HepG2 (cell line): Measurements from ENCODE around the gene TMEM121. TPM values are rescaled to one million over a fixed set of nuclear protein-coding genes. Genes with fewer than 3 reads are reported as not detected.

Source experiments
- HNRNPH1 ChIP-seq: fragments of 200-400 bp; formaldehyde crosslinking; optimal IDR thresholded peaks from 2 replicates; pipeline ENCODE3; 2017; ENCODE audit warnings: mild to moderate bottlenecking, low read depth, low read length
- MAFK ChIP-seq, 2 experiments: IDR thresholded peaks in 1 of 2; conservative IDR thresholded peaks in 1 of 2; 2 replicates each; pipeline ENCODE4 v1.6.1; 2011; ENCODE audit warnings: improper control_type of control experiment in 2 of 2, low read length in 2 of 2
- MZF1 ChIP-seq: sonication (generic); formaldehyde crosslinking; IDR thresholded peaks from 2 replicates; pipeline ENCODE4 v1.8.1; 2023; ENCODE audit warnings: mild to moderate bottlenecking, missing genetic modification reagents, borderline replicate concordance
- NCOA1 ChIP-seq: sonication (generic); formaldehyde crosslinking; IDR thresholded peaks from 2 replicates; pipeline ENCODE4 v1.9.0; 2021; ENCODE audit warnings: missing genetic modification reagents
- PCBP1 ChIP-seq: fragments of 200-400 bp; formaldehyde crosslinking; IDR thresholded peaks from 2 replicates; pipeline ENCODE4 v1.6.1; 2017; ENCODE audit warnings: mild to moderate bottlenecking, low read depth, low read length, borderline replicate concordance
- RAD21 ChIP-seq: fragments of 450-650 bp; formaldehyde crosslinking; IDR thresholded peaks from 2 replicates; pipeline ENCODE4 v1.5.0; 2020; ENCODE audit warnings: mild to moderate bottlenecking
- SIX1 ChIP-seq: sonication (generic); formaldehyde crosslinking; IDR thresholded peaks from 2 replicates; pipeline ENCODE4 v1.4.0; 2020; ENCODE audit warnings: missing genetic modification reagents, borderline replicate concordance
- TEAD3 ChIP-seq: optimal IDR thresholded peaks from 2 replicates; pipeline ENCODE3; 2016; ENCODE audit warnings: borderline replicate concordance
- TSC22D2 ChIP-seq: sonication (generic); formaldehyde crosslinking; IDR thresholded peaks from 2 replicates; pipeline ENCODE4 v1.5.1; 2020; ENCODE audit warnings: missing genetic modification reagents, mild to moderate bottlenecking, borderline replicate concordance
- XRCC5 ChIP-seq: fragments of 200-400 bp; formaldehyde crosslinking; optimal IDR thresholded peaks from 2 replicates; pipeline ENCODE3; 2017; ENCODE audit warnings: mild to moderate bottlenecking, low read length
- ZFP37 ChIP-seq: sonication (generic); formaldehyde crosslinking; IDR thresholded peaks from 2 replicates; pipeline ENCODE4 v1.4.0; 2020; ENCODE audit warnings: missing genetic modification reagents, borderline replicate concordance
- ZKSCAN5 ChIP-seq: sonication (generic); formaldehyde crosslinking; IDR thresholded peaks from 2 replicates; pipeline ENCODE4 v1.5.1; 2020; ENCODE audit warnings: mild to moderate bottlenecking, missing genetic modification reagents
- ZNF343 ChIP-seq: sonication (generic); formaldehyde crosslinking; IDR thresholded peaks from 2 replicates; pipeline ENCODE4 v1.4.0; 2020; ENCODE audit warnings: mild to moderate bottlenecking, missing genetic modification reagents
- ZNF782 ChIP-seq: sonication (generic); formaldehyde crosslinking; IDR thresholded peaks from 2 replicates; pipeline ENCODE4 v1.4.0; 2020; ENCODE audit warnings: missing genetic modification reagents, mild to moderate bottlenecking, borderline replicate concordance
- ZNF879 ChIP-seq: sonication (generic); formaldehyde crosslinking; IDR thresholded peaks from 2 replicates; pipeline ENCODE4 v1.8.1; 2023; ENCODE audit warnings: missing genetic modification reagents
- polyA plus RNA-seq, 8 experiments: library from polyadenylated mRNA; depleted of rRNA in 3 of 8; stranded (reverse) in 7 of 8; unstranded in 1 of 8; fragments of >200 nt; fragmentation: Illumina TruSeq in 4 of 8; extraction: Trizol in 4 of 8; gene quantifications; 2 replicates each; pipeline versions ENCODE4 v1.2.1 to v1.2.3, GENCODE V29; 2011 to 2016; ENCODE audit warnings: low read depth in 4 of 8, missing spikeins in 1 of 8, mixed read lengths in 1 of 8; ENCODE audit not compliant: insufficient read depth in 1 of 8
- total RNA-seq, 5 experiments: library from RNA; depleted of rRNA; stranded (reverse); fragments of >200 nt; fragmentation: Illumina TruSeq; extraction: Trizol; gene quantifications; 2 replicates each; pipeline ENCODE4 v1.2.3, GENCODE V29; 2016; ENCODE audit warnings: low read depth in 1 of 5
- TF ChIP-seq, protein P1 (sequence below): sonication (generic); formaldehyde crosslinking; IDR thresholded peaks from 2 replicates; pipeline ENCODE4 v1.4.0; 2020; ENCODE audit warnings: missing genetic modification reagents
- TF ChIP-seq, protein P2 (sequence below): sonication (generic); formaldehyde crosslinking; IDR thresholded peaks from 2 replicates; pipeline ENCODE4 v1.4.0; 2020; ENCODE audit warnings: missing genetic modification reagents; ENCODE audit errors: not compliant biosample characterization
- TF ChIP-seq, protein P3 (sequence below): sonication (generic); formaldehyde crosslinking; IDR thresholded peaks from 2 replicates; pipeline ENCODE4 v1.4.0; 2020; ENCODE audit warnings: missing genetic modification reagents, borderline replicate concordance
- TF ChIP-seq, protein P4 (sequence below): IDR thresholded peaks from 2 replicates; pipeline ENCODE4 v1.6.1; 2016; ENCODE audit warnings: missing compliant biosample characterization, missing genetic modification reagents, borderline replicate concordance

TMEM121 gene
- total and polyA plus RNA-seq, 2 of the 13 experiments (the other 11 are each of a cell fraction or from before 2014, with no cell fraction given): 6.6 to 19.0 TPM

DNA sequence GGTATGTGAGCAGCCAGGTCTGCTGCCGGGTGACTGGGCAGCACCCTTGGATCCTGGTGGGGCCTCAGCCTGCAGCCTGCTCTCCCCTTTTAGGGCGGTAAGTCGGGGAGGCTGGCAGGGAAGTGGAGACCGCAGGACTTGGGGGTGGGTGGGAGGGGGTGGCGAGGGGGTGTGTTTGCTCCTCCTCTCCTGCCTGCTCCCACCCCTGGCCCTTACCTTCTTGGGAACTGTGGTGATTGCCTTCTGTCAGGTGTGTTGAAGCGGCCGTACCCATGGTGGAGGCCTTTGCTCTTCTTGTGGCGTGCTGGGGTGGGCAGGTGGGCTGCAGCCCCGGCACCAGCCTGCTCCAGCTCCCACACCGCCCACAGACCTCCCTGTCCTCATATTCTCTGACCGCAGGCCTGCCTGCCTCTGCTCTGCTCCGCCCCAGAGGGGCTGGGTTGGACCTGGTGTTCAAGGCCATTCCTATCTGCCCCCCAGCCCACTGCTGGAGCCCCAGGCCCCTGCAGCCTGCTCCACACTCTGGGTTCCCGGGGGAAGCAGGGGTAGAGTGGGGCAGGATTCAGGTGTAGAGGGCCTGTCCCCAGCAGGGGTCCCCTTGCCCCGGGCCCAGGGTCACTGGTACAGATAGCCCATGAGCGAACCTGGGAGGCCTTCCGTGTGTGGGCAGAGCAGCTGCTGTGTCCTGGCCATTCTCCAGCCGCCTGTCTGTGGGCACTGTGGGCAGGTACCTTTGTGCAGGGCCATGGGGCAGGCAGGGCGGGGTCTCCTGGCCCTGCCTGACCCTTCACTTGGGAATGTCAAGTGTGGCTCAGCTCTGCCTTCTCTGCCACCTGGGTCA lies 30.2 kb upstream of the TMEM121 start (continued):
- TF ChIP-seq, protein P1, sequence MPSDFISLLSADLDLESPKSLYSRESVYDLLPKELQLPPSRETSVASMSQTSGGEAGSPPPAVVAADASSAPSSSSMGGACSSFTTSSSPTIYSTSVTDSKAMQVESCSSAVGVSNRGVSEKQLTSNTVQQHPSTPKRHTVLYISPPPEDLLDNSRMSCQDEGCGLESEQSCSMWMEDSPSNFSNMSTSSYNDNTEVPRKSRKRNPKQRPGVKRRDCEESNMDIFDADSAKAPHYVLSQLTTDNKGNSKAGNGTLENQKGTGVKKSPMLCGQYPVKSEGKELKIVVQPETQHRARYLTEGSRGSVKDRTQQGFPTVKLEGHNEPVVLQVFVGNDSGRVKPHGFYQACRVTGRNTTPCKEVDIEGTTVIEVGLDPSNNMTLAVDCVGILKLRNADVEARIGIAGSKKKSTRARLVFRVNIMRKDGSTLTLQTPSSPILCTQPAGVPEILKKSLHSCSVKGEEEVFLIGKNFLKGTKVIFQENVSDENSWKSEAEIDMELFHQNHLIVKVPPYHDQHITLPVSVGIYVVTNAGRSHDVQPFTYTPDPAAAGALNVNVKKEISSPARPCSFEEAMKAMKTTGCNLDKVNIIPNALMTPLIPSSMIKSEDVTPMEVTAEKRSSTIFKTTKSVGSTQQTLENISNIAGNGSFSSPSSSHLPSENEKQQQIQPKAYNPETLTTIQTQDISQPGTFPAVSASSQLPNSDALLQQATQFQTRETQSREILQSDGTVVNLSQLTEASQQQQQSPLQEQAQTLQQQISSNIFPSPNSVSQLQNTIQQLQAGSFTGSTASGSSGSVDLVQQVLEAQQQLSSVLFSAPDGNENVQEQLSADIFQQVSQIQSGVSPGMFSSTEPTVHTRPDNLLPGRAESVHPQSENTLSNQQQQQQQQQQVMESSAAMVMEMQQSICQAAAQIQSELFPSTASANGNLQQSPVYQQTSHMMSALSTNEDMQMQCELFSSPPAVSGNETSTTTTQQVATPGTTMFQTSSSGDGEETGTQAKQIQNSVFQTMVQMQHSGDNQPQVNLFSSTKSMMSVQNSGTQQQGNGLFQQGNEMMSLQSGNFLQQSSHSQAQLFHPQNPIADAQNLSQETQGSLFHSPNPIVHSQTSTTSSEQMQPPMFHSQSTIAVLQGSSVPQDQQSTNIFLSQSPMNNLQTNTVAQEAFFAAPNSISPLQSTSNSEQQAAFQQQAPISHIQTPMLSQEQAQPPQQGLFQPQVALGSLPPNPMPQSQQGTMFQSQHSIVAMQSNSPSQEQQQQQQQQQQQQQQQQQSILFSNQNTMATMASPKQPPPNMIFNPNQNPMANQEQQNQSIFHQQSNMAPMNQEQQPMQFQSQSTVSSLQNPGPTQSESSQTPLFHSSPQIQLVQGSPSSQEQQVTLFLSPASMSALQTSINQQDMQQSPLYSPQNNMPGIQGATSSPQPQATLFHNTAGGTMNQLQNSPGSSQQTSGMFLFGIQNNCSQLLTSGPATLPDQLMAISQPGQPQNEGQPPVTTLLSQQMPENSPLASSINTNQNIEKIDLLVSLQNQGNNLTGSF (CRISPR knock-in tag): no peak
- TF ChIP-seq ZKSCAN5 (no peak), ZNF343 (CRISPR knock-in tag) (peak; percentile 63; the same call in 1 of the 2 replicates), NCOA1 (CRISPR knock-in tag) (0 out of 2 replicates have a peak, but pooled peaks have one; percentile 78), XRCC5 (peak; percentile 57), RAD21 (CRISPR knock-in tag) (peak; percentile 66), PCBP1 (peak; percentile 92), TEAD3 (CRISPR knock-in tag) (peak; percentile 68), ZNF879 (CRISPR knock-in tag) (0 out of 2 replicates have a peak, but pooled peaks have one; percentile 44), HNRNPH1 (peak; percentile 75), TSC22D2 (CRISPR knock-in tag) (peak; percentile 34; the same call in 1 of the 2 replicates), MZF1 (no peak), ZFP37 (CRISPR knock-in tag) (no peak), SIX1 (CRISPR knock-in tag) (no peak), MAFK (conservative IDR thresholded peaks at IDR 0.05 in 1 of 2, IDR thresholded peaks at IDR 0.05 in 1 of 2; ENCODE audit: low read length in 2 of 2) (no peak), ZNF782 (no peak)
- TF ChIP-seq, protein P2, sequence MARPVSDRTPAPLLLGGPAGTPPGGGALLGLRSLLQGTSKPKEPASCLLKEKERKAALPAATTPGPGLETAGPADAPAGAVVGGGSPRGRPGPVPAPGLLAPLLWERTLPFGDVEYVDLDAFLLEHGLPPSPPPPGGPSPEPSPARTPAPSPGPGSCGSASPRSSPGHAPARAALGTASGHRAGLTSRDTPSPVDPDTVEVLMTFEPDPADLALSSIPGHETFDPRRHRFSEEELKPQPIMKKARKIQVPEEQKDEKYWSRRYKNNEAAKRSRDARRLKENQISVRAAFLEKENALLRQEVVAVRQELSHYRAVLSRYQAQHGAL (CRISPR knock-in tag): no peak
- TF ChIP-seq, protein P3, sequence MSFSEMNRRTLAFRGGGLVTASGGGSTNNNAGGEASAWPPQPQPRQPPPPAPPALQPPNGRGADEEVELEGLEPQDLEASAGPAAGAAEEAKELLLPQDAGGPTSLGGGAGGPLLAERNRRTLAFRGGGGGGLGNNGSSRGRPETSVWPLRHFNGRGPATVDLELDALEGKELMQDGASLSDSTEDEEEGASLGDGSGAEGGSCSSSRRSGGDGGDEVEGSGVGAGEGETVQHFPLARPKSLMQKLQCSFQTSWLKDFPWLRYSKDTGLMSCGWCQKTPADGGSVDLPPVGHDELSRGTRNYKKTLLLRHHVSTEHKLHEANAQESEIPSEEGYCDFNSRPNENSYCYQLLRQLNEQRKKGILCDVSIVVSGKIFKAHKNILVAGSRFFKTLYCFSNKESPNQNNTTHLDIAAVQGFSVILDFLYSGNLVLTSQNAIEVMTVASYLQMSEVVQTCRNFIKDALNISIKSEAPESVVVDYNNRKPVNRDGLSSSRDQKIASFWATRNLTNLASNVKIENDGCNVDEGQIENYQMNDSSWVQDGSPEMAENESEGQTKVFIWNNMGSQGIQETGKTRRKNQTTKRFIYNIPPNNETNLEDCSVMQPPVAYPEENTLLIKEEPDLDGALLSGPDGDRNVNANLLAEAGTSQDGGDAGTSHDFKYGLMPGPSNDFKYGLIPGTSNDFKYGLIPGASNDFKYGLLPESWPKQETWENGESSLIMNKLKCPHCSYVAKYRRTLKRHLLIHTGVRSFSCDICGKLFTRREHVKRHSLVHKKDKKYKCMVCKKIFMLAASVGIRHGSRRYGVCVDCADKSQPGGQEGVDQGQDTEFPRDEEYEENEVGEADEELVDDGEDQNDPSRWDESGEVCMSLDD (CRISPR knock-in tag): peak; percentile 88
- TF ChIP-seq, protein P4, sequence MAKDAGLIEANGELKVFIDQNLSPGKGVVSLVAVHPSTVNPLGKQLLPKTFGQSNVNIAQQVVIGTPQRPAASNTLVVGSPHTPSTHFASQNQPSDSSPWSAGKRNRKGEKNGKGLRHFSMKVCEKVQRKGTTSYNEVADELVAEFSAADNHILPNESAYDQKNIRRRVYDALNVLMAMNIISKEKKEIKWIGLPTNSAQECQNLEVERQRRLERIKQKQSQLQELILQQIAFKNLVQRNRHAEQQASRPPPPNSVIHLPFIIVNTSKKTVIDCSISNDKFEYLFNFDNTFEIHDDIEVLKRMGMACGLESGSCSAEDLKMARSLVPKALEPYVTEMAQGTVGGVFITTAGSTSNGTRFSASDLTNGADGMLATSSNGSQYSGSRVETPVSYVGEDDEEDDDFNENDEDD: peak; percentile 42; the same call in 1 of the 2 replicates
